Tibial nerve (tissue), 4 donors: ENCODE measurements around the gene COL4A2. TPM values are rescaled to one million over a fixed set of nuclear protein-coding genes. Genes with fewer than 3 reads are reported as not detected.
"Not testable (repeated sequence)": the region's sequence is repeated elsewhere in the genome, so short reads cannot be mapped to it uniquely, and the experiment has no call there.

ENCODE experiments used
- DNase-seq, 2 donors: peaks; one replicate each; pipeline ENCODE4 v3.0.0-alpha.2; 2019; ENCODE audit warnings: low spot score in 2 of 2
- H3K27ac ChIP-seq, 4 donors: fragments of 200-600 bp; sonication (generic) in 3 of 4; one replicate each; pipeline ENCODE4 v1.5.1; 2017 to 2019; ENCODE audit warnings: mild to moderate bottlenecking in 1 of 4
- H3K27me3 ChIP-seq, 2 donors: fragments of 200-600 bp; sonication (generic) in 1 of 2; one replicate each; pipeline versions ENCODE4 v1.5.1 to v1.6.0; 2017 to 2019
- H3K36me3 ChIP-seq, 3 donors: fragments of 200-600 bp; sonication (generic); one replicate each; pipeline ENCODE4 v1.5.1; 2018 to 2019
- H3K4me1 ChIP-seq, 4 donors: fragments of 200-600 bp; sonication (generic) in 3 of 4; one replicate each; pipeline ENCODE4 v1.5.1; 2017 to 2019
- H3K4me3 ChIP-seq, 4 donors: fragments of 200-600 bp; sonication (generic) in 3 of 4; one replicate each; pipeline ENCODE4 v1.5.1; 2017 to 2019; ENCODE audit warnings: mild to moderate bottlenecking in 1 of 4, moderate library complexity in 1 of 4
- H3K9me3 ChIP-seq, 4 donors: fragments of 200-600 bp; sonication (generic) in 3 of 4; one replicate each; pipeline ENCODE4 v1.5.1; 2017 to 2019
- CTCF ChIP-seq, 5 experiments: fragments of 200-600 bp in 3 of 5; fragments of 450-650 bp in 2 of 5; sonication (generic) in 3 of 5; IDR thresholded peaks; one replicate each; pipeline ENCODE4 v1.5.1; 2016 to 2019; ENCODE audit warnings: antibody characterized with exemption in 5 of 5, mild to moderate bottlenecking in 3 of 5, moderate library complexity in 2 of 5
- EP300 ChIP-seq, 2 donors: sonication (generic); formaldehyde crosslinking; IDR thresholded peaks; one replicate each; pipeline ENCODE4 v1.6.1; 2017; ENCODE audit warnings: antibody characterized with exemption in 2 of 2, mild to moderate bottlenecking in 1 of 2
- POLR2A ChIP-seq, 2 donors: fragments of 450-650 bp; IDR thresholded peaks; one replicate each; pipeline ENCODE4 v1.6.1; 2017; ENCODE audit warnings: antibody characterized with exemption in 2 of 2, mild to moderate bottlenecking in 2 of 2, moderate library complexity in 2 of 2
- WGBS, 2 donors: methylation state at CpG; one replicate each; pipeline ENCODE4 v1.1.5; 2018; 5-methylcytosine and 5-hydroxymethylcytosine counted together
- total RNA-seq, 4 donors: library from RNA; depleted of rRNA; stranded (reverse); fragments of >200 nt; gene quantifications; one replicate each; pipeline ENCODE4 v1.1.0, GENCODE V29; 2016

COL4A2 gene
- total RNA-seq, 4 donors from 2014 or later, result 576 to 821 (median 658) TPM

DNA sequence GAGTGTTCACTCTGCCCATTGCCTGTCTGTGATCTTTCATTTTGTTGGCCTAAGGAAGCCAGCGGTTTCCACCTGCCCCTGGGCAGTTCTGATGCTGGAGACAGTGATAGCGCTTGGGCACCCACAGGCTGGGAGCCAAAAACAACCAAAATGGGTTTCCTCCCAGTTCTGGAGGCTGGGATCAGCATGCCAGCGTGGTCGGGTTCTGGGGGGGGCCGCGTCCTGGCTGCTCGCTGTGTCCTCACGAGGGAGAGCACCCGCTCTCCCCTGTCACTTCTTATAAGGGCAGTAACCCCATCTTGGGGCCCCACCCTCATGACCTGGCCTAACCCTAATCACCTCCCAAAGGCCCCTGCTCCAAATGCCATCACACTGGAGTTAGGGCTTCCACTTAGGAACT is 186.5 kb downstream of the COL4A2 start:
- Histone ChIP-seq H3K36me3 (peaks cover 5 to 95% (median 9%) of the 10 kb centered on the region in 3 donors), H3K4me1 (no peaks in the 10 kb centered on the region), H3K4me3 (no peak overlapping the region), H3K27me3 (no peaks in the 10 kb centered on the region), H3K9me3 (no peaks in the 10 kb centered on the region), H3K27ac (peak overlapping the region in 1 of 4 donors; percentile 6)
- WGBS, 2 donors, result 90 to 91% methylated on average over 8 to 9 of the region's 9 CpGs
- no peak for DNase-seq
- TF ChIP-seq CTCF (IDR thresholded peaks at IDR 0.05) (no peak), EP300 (IDR thresholded peaks at IDR 0.05) (no peak), POLR2A (IDR thresholded peaks at IDR 0.05) (no peak)

DNA sequence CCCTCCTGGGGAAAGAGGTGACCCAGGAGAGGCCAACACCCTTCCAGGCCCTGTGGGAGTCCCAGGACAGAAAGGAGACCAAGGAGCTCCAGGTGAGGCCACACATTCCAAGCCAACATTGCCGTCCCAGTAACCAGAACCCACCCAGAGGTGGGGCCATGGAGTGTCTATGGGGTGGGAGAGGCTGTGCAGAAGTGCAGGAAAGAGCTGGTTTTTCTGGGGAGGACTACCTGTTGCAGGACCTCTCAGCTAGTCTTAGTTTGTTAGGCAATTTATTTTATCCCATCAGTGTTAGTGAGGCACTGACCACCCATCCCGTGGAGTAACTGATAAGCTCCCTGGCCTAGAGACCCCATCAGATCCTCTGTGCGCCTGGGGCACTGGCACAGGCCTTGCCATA is 188.3 kb downstream of the COL4A2 start:
- TF ChIP-seq CTCF (IDR thresholded peaks at IDR 0.05), result no peak
- TF ChIP-seq EP300 (IDR thresholded peaks at IDR 0.05), result no peak
- no peak for TF ChIP-seq POLR2A (IDR thresholded peaks at IDR 0.05)
- peaks cover 5 to 95% (median 6%) of the 10 kb centered on the region in 3 donors for H3K36me3 ChIP-seq
- H3K9me3 ChIP-seq, result peaks cover 0 to 4% (median 0%) of the 10 kb centered on the region in 4 donors
- H3K4me3 ChIP-seq, result no peak overlapping the region
- no peak for DNase-seq
- no peaks in the 10 kb centered on the region for H3K27me3 ChIP-seq
- no peaks in the 10 kb centered on the region for H3K4me1 ChIP-seq
- WGBS, 2 donors, result 95 to 97% methylated on average over 3 of the region's 3 CpGs
- H3K27ac ChIP-seq, result no peak overlapping the region

DNA sequence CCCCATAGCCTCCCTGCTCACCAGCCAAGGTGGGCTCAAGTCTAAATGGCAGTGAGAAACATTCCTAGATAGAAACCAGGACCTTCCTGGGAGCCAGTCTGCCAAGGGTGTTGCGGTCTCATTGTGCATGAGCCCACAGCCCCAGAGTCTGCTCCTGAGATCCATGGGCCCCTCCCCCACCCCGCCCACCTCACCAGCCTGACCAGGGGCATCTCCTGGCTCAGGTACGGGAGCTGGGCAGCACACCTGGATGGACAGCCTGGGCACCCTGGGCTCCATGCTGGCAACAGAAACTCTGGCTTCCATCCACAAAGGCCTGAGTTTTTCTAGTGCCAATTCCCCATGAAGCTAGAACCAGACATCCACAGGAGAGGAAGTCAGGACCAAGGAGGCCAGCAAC is 188.8 kb downstream of the COL4A2 start:
- Histone ChIP-seq H3K27ac (no peak overlapping the region), H3K36me3 (peaks cover 4 to 95% (median 5%) of the 10 kb centered on the region in 3 donors)

DNA sequence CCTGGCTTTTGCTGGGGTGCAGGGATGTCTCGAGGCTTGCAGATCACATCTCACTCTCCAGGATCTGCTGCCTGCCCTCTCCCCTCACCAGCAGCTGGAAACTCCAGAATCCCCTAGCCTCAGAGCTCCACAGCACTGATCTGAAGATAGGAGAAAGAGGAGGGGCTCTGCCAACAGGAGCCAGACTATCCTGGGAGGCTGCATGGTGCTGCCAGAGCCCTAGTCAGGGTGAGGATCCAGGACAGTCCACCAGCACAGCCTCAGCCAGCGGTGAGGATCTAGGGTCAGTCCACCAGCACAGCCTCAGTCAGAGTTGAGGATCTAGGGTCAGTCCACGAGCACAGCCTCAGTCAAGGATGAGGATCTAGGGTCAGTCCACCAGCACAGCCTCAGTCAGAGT is 189.2 kb downstream of the COL4A2 start:
- no peak for DNase-seq
- peaks cover 0 to 7% (median 0%) of the 10 kb centered on the region in 4 donors for H3K9me3 ChIP-seq
- no peak overlapping the region for H3K27ac ChIP-seq
- H3K36me3 ChIP-seq, result peaks cover 3 to 95% (median 5%) of the 10 kb centered on the region in 3 donors
- TF ChIP-seq CTCF (IDR thresholded peaks at IDR 0.05) (no peak), POLR2A (IDR thresholded peaks at IDR 0.05) (no peak), EP300 (IDR thresholded peaks at IDR 0.05) (no peak)
- H3K4me3 ChIP-seq, result no peak overlapping the region
- H3K4me1 ChIP-seq, result no peaks in the 10 kb centered on the region
- WGBS, 2 donors, result 94% methylated on average over 2 of the region's 3 CpGs
- no peaks in the 10 kb centered on the region for H3K27me3 ChIP-seq

More for the DNA sequence above, 188.8 kb downstream of the COL4A2 start:
- H3K9me3 ChIP-seq, result peaks cover 0 to 7% (median 0%) of the 10 kb centered on the region in 4 donors
- 91 to 100% methylated on average over 2 to 3 of the region's 3 CpGs for WGBS, 2 donors
- DNase-seq, result no peak
- TF ChIP-seq EP300 (IDR thresholded peaks at IDR 0.05) (no peak), POLR2A (IDR thresholded peaks at IDR 0.05) (no peak), CTCF (IDR thresholded peaks at IDR 0.05) (no peak)
- no peaks in the 10 kb centered on the region for H3K27me3 ChIP-seq
- no peak overlapping the region for H3K4me3 ChIP-seq
- no peaks in the 10 kb centered on the region for H3K4me1 ChIP-seq

DNA sequence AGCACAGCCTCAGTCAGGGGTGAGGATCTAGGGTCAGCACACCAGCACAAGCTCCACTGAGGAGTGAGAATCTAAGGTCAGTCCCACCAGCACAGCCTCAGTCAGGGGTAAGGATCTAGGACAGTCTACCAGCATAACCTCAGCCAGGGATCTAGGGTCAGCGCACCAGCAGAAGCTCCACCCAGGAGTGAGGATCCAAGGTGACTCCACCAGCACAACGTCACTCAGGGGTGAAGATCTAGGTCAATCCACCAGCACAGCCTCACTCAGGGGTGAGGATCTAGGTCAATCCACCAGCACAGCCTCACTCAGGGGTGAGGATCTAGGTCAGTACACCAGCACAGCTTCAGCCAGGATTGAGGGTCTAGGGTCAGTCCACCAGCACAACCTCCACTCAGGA is 189.9 kb downstream of the COL4A2 start:
- no peak for DNase-seq
- Histone ChIP-seq H3K36me3 (peaks cover 3 to 95% (median 5%) of the 10 kb centered on the region in 3 donors), H3K4me1 (no peaks in the 10 kb centered on the region), H3K9me3 (peaks cover 0 to 7% (median 0%) of the 10 kb centered on the region in 4 donors), H3K27me3 (no peaks in the 10 kb centered on the region), H3K4me3 (no peak overlapping the region), H3K27ac (no peak overlapping the region)
- 93% methylated on average over 2 of the region's 2 CpGs; no CpG with 5 or more reads in 1 of the 2 donors for WGBS, 2 donors
- TF ChIP-seq EP300 (IDR thresholded peaks at IDR 0.05) (no peak), CTCF (IDR thresholded peaks at IDR 0.05) (no peak), POLR2A (IDR thresholded peaks at IDR 0.05) (no peak)

GRCh38 chr13:110497896-110498295 is 190.8 kb downstream of the COL4A2 start:
- H3K27me3 ChIP-seq, H3K4me3 ChIP-seq: not testable (repeated sequence)
- 96% methylated on average over 3 of the region's 3 CpGs for WGBS, 2 donors

More at GRCh38 chr13:110497896-110498295, 190.8 kb downstream of the COL4A2 start:
- H3K9me3 ChIP-seq, H3K4me1 ChIP-seq, DNase-seq, H3K27ac ChIP-seq: not testable (repeated sequence)
- peaks cover 3 to 95% (median 5%) of the 10 kb centered on the region in 3 donors for H3K36me3 ChIP-seq
